Mammary epithelial cell (primary cell): Measurements from ENCODE around the gene S100A1.

Experiments
- EZH2 ChIP-seq: IDR thresholded peaks from 2 replicates; pipeline ENCODE4 v1.6.1; 2012; ENCODE audit warnings: low read length, inconsistent platforms, borderline replicate concordance
- TF ChIP-seq, protein P1 (sequence below), 2 donors: IDR thresholded peaks in 1 of 2; conservative IDR thresholded peaks in 1 of 2; 2 replicates each; pipeline ENCODE4 v1.5.1; 2011 to 2012; ENCODE audit warnings: inconsistent platforms in 2 of 2, low read length in 2 of 2, mild to moderate bottlenecking in 2 of 2, control low read depth in 1 of 2, low read depth in 1 of 2; ENCODE audit not compliant: insufficient read depth in 1 of 2; ENCODE audit errors: extremely low read depth in 1 of 2

- TF ChIP-seq, protein P1, sequence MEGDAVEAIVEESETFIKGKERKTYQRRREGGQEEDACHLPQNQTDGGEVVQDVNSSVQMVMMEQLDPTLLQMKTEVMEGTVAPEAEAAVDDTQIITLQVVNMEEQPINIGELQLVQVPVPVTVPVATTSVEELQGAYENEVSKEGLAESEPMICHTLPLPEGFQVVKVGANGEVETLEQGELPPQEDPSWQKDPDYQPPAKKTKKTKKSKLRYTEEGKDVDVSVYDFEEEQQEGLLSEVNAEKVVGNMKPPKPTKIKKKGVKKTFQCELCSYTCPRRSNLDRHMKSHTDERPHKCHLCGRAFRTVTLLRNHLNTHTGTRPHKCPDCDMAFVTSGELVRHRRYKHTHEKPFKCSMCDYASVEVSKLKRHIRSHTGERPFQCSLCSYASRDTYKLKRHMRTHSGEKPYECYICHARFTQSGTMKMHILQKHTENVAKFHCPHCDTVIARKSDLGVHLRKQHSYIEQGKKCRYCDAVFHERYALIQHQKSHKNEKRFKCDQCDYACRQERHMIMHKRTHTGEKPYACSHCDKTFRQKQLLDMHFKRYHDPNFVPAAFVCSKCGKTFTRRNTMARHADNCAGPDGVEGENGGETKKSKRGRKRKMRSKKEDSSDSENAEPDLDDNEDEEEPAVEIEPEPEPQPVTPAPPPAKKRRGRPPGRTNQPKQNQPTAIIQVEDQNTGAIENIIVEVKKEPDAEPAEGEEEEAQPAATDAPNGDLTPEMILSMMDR (conservative IDR thresholded peaks at IDR 0.05 in 1 of 2, IDR thresholded peaks at IDR 0.05 in 1 of 2; ENCODE audit: extremely low read depth in 1 of 2, insufficient read depth in 1 of 2, low read depth in 1 of 2, low read length in 2 of 2) = no peak
- no peak for TF ChIP-seq EZH2
These were observed 18.7 kb upstream of the S100A1 start for GRCh38 chr1:153609585-153609907.
